Panc1 (cell line): Measurements from ENCODE around the gene CXCR5. TPM values are rescaled to one million over a fixed set of nuclear protein-coding genes. Genes with fewer than 3 reads are reported as not detected.

Experiments used
- ATAC-seq: fragments of 200-7000 bp; cut with Tn5 transposase; 2 replicates; pipeline ENCODE4 v1.9.1; 2020; ENCODE audit warnings: mild to moderate bottlenecking, moderate library complexity
- BruUV-seq: library from RNA; stranded (reverse); fragments of 400-500 nt; replicated peaks from 2 replicates; lab custom pipeline; 2021; lab: Mats Ljungman, UMichigan
- CTCF ChIA-PET: fragments of 300-600 bp; sonication (Branson Sonifier 250); formaldehyde crosslinking; loops from one replicate; lab custom pipeline; 2022; ENCODE audit warnings: antibody characterized with exemption; lab: Charles Lee
- POLR2A ChIA-PET: fragments of 300-600 bp; sonication (Branson Sonifier 250); formaldehyde crosslinking; loops from one replicate; lab custom pipeline; 2022; ENCODE audit warnings: antibody characterized with exemption; lab: Charles Lee
- DNase-seq: peaks from one replicate; pipeline ENCODE4 v3.0.0-alpha.2; 2010; ENCODE audit warnings: low read depth, low spot score
- H3K27ac ChIP-seq: 2 replicates; pipeline ENCODE4 v1.5.1; 2011; ENCODE audit warnings: mild to moderate bottlenecking, low read length, inconsistent platforms
- H3K27me3 ChIP-seq: fragments of 200-500 bp; sonication (Bioruptor generic); 2 replicates; pipeline ENCODE4 v1.6.0; 2014; ENCODE audit warnings: low read length, inconsistent platforms; ENCODE audit not compliant: control insufficient read depth, insufficient read depth
- H3K36me3 ChIP-seq: fragments of 200-500 bp; sonication (Bioruptor generic); 2 replicates; pipeline ENCODE4 v1.5.1; 2014; ENCODE audit warnings: inconsistent platforms, mild to moderate bottlenecking, low read length, moderate library complexity; ENCODE audit not compliant: control insufficient read depth, insufficient read depth
- H3K4me1 ChIP-seq: 2 replicates; pipeline ENCODE4 v1.5.1; 2011; ENCODE audit warnings: inconsistent platforms, mild to moderate bottlenecking, low read length, moderate library complexity; ENCODE audit not compliant: control insufficient read depth, insufficient read depth
- H3K4me3 ChIP-seq, 2 experiments: 2 replicates each; pipeline ENCODE4 v1.5.1; 2011 to 2012; ENCODE audit warnings: low read depth in 2 of 2, low read length in 2 of 2, mild to moderate bottlenecking in 2 of 2, inconsistent platforms in 1 of 2, moderate library complexity in 1 of 2
- H3K9me3 ChIP-seq: fragments of 200-500 bp; sonication (Bioruptor generic); 2 replicates; pipeline ENCODE4 v1.5.1; 2014; ENCODE audit warnings: low read depth, mild to moderate bottlenecking, inconsistent platforms, low read length, moderate library complexity; ENCODE audit not compliant: control insufficient read depth, insufficient read depth
- POLR2AphosphoS5 ChIP-seq: IDR thresholded peaks from 2 replicates; pipeline ENCODE4 v1.6.1; 2012; ENCODE audit warnings: mild to moderate bottlenecking, low read depth, low read length, moderate library complexity
- SIN3A ChIP-seq: IDR thresholded peaks from 2 replicates; pipeline ENCODE4 v1.6.1; 2012; ENCODE audit warnings: low read depth, mild to moderate bottlenecking, low read length, moderate library complexity, borderline replicate concordance; ENCODE audit not compliant: insufficient read depth
- TCF7L2 ChIP-seq: IDR thresholded peaks from 2 replicates; pipeline ENCODE4 v1.6.1; 2011; ENCODE audit warnings: mild to moderate bottlenecking, low read depth, low read length, inconsistent platforms
- in situ Hi-C: cut with HindIII; loops from 2 replicates; pipeline ENCODE4 v1.10.0; 2016; ENCODE audit warnings: low sequenced_read_pairs, low pct_unique_long_range_greater_than_20kb
- intact Hi-C: fragments of 100-400 bp; cut with micrococcal nuclease; formaldehyde crosslinking; loops from one replicate; pipeline ENCODE4 v1.10.0; 2022; ENCODE audit not compliant: unreplicated experiment
- total RNA-seq: library from RNA; stranded (reverse); gene quantifications from one replicate; pipeline ENCODE4 v1.2.1, GENCODE V29; 2021; ENCODE audit not compliant: unreplicated experiment
- TF ChIP-seq, protein P1 (sequence below), 2 experiments: IDR thresholded peaks; 2 replicates each; pipeline ENCODE4 v1.6.1; 2011 to 2012; ENCODE audit warnings: low read depth in 2 of 2, control low read depth in 1 of 2, low read length in 1 of 2, mild to moderate bottlenecking in 1 of 2, moderate library complexity in 1 of 2; ENCODE audit not compliant: insufficient read depth in 1 of 2
- TF ChIP-seq, protein P2 (sequence below): fragments of 450-650 bp; IDR thresholded peaks from 2 replicates; pipeline ENCODE4 v1.5.1; 2017; ENCODE audit warnings: mild to moderate bottlenecking

Gene CXCR5
- total RNA-seq, 1 experiment from 2014 or later, result not detected

DNA sequence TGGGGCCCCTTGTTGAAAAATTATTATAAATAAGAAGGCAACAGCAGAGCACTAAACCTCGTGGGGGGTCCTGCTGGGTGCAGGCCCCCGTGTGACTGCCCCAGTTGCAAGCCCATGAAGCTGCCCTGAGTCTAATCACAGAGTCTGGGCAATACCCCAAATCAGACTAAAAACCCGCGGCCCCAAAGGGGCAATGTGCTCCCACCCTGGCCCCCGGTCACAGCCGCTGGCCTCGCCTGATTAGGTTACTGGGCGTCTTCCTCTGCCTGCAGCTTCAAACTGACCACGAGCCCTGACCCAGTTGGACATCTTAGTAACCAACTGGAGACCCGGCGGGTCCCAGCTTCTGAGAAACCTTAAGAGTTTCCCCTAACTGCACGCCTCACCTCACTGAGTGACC is 1.6 kb downstream of the CXCR5 start:
- POLR2A ChIA-PET, result no interaction called here
- H3K9me3 ChIP-seq, result no peaks in the 10 kb centered on the region

DNA sequence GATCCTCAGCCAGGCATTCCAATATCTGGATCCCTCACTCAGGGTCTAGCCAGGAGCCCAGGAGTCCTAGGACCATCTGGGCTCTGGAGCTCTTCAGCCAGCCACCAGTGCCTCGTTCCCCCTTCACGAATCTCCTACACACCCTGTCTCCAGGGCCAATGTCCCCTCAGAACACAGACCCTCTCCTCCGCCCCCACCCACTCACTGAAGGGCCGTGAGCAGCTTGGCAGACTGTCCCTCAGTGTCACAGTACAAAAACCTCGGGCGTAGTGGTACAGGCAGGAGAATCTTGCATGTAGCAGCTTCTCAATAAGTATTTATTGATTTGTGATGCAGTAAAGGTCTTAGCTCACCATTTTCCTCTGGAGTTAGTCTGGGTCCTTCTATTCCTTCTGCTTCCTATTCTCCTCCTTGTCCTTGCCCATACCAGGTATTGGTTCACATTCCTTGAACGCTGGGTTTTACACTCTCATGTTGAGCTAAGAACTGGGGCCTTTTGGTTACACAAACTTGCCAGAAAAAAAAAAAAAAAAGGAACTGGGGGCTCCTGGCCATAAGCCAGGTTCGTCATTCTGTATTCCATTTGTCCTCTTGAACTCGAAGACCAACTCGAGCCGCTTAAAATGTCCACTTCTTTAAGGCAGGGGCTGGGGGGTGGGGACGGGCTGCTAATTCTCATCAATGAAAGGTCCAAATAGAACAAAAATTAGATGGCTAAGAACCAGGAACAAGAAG is 2.3 kb downstream of the CXCR5 start:
- TF ChIP-seq TCF7L2 (no peak), POLR2AphosphoS5 (no peak), SIN3A (no peak)
- TF ChIP-seq, protein P1, sequence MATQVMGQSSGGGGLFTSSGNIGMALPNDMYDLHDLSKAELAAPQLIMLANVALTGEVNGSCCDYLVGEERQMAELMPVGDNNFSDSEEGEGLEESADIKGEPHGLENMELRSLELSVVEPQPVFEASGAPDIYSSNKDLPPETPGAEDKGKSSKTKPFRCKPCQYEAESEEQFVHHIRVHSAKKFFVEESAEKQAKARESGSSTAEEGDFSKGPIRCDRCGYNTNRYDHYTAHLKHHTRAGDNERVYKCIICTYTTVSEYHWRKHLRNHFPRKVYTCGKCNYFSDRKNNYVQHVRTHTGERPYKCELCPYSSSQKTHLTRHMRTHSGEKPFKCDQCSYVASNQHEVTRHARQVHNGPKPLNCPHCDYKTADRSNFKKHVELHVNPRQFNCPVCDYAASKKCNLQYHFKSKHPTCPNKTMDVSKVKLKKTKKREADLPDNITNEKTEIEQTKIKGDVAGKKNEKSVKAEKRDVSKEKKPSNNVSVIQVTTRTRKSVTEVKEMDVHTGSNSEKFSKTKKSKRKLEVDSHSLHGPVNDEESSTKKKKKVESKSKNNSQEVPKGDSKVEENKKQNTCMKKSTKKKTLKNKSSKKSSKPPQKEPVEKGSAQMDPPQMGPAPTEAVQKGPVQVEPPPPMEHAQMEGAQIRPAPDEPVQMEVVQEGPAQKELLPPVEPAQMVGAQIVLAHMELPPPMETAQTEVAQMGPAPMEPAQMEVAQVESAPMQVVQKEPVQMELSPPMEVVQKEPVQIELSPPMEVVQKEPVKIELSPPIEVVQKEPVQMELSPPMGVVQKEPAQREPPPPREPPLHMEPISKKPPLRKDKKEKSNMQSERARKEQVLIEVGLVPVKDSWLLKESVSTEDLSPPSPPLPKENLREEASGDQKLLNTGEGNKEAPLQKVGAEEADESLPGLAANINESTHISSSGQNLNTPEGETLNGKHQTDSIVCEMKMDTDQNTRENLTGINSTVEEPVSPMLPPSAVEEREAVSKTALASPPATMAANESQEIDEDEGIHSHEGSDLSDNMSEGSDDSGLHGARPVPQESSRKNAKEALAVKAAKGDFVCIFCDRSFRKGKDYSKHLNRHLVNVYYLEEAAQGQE (IDR thresholded peaks at IDR 0.05; ENCODE audit: insufficient read depth in 1 of 2, low read depth in 2 of 2, low read length in 1 of 2), result no peak
- TF ChIP-seq, protein P2, sequence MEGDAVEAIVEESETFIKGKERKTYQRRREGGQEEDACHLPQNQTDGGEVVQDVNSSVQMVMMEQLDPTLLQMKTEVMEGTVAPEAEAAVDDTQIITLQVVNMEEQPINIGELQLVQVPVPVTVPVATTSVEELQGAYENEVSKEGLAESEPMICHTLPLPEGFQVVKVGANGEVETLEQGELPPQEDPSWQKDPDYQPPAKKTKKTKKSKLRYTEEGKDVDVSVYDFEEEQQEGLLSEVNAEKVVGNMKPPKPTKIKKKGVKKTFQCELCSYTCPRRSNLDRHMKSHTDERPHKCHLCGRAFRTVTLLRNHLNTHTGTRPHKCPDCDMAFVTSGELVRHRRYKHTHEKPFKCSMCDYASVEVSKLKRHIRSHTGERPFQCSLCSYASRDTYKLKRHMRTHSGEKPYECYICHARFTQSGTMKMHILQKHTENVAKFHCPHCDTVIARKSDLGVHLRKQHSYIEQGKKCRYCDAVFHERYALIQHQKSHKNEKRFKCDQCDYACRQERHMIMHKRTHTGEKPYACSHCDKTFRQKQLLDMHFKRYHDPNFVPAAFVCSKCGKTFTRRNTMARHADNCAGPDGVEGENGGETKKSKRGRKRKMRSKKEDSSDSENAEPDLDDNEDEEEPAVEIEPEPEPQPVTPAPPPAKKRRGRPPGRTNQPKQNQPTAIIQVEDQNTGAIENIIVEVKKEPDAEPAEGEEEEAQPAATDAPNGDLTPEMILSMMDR, result no peak
- H3K27me3 ChIP-seq, result no peaks in the 10 kb centered on the region
- H3K27ac ChIP-seq, result no peak overlapping the region
- BruUV-seq, result no TSS peak
- in situ Hi-C loops (no loop called here), intact Hi-C loops (no loop called here)
- no peak overlapping the region for H3K4me3 ChIP-seq
- ChIA-PET POLR2A (no interaction called here), CTCF (no interaction called here)
- H3K36me3 ChIP-seq, result no peaks in the 10 kb centered on the region
- ATAC-seq (no peak), DNase-seq (no peak)
- no peaks in the 10 kb centered on the region for H3K9me3 ChIP-seq
- H3K4me1 ChIP-seq, result peaks cover 9% of the 10 kb centered on the region

More for the DNA sequence above, 1.6 kb downstream of the CXCR5 start:
- no peaks in the 10 kb centered on the region for H3K27me3 ChIP-seq
- no peak overlapping the region for H3K27ac ChIP-seq
- in situ Hi-C loops, result no loop called here
- no TSS peak for BruUV-seq
- no peak for DNase-seq
- no peak for ATAC-seq
- intact Hi-C loops, result no loop called here
- H3K4me1 ChIP-seq, result peaks cover 9% of the 10 kb centered on the region
- H3K36me3 ChIP-seq, result no peaks in the 10 kb centered on the region
- H3K4me3 ChIP-seq, result no peak overlapping the region
- TF ChIP-seq TCF7L2 (no peak), POLR2AphosphoS5 (no peak), SIN3A (no peak)
- TF ChIP-seq, protein P1 (IDR thresholded peaks at IDR 0.05; ENCODE audit: insufficient read depth in 1 of 2, low read depth in 2 of 2, low read length in 1 of 2), result no peak
- TF ChIP-seq, protein P2, result no peak
- CTCF ChIA-PET, result no interaction called here
